ENCODE data around the gene SNAP29.
"Not testable (repeated sequence)": the region's sequence is repeated elsewhere in the genome, so short reads cannot be mapped to it uniquely, and the experiment has no call there.

The SNAP29 gene

DNA sequence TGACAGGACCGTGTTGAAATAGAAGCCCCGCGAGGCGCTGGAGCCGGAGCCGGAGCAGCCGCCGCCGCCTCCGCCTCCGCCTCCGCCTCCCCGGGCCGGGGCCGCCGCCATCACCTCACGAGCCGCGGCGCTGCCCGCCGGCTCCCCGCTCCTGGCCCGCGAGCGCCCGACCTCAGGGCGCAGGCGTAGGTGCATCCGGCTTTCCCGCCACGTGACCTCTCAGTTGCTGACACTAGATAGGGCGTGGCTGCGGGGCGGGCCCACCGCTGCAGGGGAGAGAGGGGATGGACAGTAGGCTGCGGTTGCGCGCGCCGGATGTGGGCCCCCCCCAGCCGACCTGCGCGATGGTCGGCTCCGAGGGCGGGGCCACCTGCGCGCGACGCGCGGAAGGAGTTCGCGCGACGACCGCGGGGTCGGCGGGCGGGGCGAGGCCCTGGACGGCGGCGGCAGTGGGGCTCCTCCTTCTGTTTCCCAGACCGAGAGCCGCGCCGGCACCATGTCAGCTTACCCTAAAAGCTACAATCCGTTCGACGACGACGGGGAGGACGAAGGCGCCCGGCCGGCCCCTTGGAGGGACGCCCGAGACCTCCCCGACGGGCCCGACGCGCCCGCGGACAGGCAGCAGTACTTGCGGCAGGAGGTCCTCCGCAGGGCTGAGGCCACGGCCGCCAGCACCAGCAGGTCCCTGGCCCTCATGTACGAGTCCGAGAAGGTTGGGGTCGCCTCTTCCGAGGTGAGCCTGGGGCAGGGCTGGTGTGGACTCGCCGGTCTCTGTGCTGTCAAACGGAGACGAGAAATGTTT is at the start of gene SNAP29, which contains the start of gene PI4KA:
SNAP29 (plus strand) TSS at position 393 of the 802 bp plus-strand sequence; CDS start at position 497, 104 bp downstream.
PI4KA (minus strand) TSS at position 197 of the 802 bp plus-strand sequence; CDS start at position 111, 86 bp downstream.
- DNase-seq (ENCODE audit: low spot score), result peak; percentile 100

DNA sequence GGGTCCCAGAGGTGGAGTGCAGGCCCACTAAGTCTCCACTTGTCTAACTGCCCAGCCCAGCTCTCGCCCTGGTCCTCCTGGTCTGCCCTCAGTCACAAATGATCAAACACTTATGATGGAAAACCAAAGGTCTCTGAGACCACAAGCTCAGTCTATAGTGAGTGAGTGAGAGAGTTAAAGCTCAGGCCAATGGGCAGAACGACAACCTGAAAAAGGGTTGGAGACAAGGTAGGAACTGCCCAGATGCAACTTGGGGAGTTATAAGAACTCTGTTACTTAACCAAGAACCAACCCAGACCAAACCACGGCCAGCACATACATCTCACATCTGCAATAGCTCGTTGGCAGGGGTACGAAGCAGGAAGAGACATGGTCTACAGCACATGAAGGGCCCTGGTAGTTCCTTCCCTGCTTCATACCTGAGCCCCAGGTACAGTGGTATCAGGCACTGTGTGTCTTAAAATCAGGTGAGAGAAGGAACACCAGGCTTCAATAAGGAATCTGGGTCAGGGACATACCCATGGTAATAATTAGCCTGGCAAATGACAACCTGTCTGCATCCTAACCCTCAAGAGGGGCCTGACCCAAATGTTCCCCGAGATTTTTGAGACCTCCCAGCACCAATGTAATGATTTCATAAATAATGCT is 49.1 kb upstream of the SNAP29 start:
- no peak for DNase-seq (ENCODE audit: low spot score)

DNA sequence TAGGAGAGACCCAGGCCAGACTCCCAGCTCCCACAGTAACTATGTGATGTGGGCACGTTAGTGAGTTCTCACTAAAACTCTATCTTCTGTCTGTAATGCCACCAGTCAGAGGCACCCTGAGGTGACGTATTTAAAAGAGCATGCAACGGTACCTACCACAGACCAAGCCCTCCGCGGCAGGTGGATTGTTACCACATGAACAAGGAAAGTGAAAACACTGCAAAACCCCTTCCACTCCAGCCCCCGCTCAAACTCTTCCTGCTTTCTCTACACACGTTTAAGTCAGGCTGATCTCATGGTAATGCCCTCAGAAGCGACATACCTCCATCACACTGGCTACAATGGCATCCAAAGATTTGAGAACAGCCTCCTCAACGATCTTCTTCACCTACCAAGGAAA is 48.2 kb upstream of the SNAP29 start:
- DNase-seq (ENCODE audit: low spot score), result no peak

DNA sequence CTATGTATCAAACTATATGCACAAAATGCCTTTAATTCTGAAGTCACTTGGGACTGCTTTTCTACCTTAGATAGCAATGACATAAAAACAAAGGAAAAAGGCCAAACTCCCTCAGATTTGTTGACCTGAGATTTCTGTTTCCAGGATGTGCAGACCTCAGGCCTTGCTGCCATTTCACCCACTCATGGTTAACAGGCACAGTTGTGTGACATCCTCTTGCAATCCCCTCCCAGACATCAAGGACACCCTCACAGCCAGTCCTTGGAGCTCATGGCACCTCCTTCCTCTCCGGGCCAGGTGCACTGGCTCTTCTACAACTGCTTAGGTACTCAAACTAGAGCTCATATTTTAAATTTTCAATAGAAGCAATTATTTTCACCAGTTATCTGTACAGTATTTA is 47.6 kb upstream of the SNAP29 start:
- DNase-seq (ENCODE audit: low spot score), result no peak

DNA sequence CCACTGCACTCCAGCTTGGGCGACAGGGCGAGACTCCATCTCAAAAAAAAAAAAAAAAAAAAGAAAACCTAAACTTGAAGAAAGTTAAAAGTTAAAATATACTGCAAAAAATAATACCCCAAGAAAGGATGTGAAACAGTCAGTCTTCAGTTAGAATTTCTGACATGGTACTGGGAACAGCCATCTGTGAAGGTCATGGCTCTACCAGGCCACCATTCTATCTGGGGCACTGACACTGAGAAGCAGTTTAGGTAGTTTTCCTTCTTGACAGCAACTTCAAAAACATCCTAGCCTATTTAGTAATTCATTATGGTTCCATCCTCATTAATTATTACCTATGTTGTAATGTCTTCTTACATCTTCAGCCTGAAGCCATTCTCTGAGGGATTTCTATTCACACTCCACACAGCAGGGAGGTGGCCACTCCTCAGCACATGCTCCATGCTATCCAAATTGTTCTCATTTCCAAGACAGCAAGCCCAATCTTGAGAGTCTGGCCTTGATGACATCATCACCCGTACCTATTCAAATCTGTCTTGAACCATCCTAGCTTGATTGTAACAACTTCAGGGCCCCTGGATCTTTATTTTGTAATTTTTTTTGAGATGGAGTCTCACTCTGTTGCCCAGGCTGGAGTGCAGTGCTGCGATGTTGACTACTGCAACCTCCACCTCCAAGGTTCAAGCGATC is 46.7 kb upstream of the SNAP29 start:
- DNase-seq (ENCODE audit: low spot score), result no peak

DNA sequence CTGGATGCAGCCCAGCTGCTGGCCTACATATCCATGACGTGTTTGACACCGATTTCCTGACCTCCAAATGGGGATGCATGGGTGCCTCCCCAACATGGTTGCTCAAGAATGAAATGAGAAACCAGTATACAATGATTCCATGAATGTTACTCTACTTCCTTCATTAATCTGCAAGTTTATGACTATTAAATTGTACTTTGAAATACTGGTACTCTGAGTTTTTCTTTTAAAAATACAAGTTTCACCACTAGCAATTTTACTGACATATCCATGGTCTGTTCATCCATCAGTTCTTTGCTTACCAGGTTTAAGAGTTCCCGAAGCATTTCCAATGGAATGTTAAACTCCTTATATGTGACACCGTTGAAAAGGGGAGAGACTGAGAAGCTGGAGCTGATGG is 45.8 kb upstream of the SNAP29 start:
- DNase-seq (ENCODE audit: low spot score), result no peak

DNA sequence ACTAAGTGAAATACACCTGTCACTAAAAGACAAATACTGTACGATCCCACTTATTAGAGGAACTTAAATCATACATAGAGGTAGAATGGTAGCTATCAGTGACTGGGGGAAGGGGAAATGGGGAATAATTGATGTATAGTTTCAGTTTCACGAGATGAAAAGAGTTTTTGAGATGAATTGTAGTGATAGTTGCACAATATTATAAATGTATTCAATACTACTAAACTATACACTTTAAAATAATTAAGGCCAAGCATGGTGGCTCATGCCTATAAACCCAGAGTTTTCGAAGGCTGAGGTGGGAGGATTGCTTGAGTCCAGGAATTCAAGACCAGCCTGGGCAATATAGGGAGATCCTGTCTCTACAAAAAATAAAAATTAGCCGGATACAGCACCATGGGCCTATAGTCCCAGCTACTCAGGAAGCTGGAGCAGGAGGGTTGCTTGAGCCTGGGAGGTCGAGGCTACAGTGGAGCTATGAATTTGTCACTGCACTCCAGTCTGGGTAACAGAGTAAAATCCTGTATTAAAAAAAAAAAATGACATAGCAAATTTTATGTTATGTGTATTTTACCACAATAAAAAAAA is 44.5 kb upstream of the SNAP29 start:
- DNase-seq (ENCODE audit: low spot score), result no peak

DNA sequence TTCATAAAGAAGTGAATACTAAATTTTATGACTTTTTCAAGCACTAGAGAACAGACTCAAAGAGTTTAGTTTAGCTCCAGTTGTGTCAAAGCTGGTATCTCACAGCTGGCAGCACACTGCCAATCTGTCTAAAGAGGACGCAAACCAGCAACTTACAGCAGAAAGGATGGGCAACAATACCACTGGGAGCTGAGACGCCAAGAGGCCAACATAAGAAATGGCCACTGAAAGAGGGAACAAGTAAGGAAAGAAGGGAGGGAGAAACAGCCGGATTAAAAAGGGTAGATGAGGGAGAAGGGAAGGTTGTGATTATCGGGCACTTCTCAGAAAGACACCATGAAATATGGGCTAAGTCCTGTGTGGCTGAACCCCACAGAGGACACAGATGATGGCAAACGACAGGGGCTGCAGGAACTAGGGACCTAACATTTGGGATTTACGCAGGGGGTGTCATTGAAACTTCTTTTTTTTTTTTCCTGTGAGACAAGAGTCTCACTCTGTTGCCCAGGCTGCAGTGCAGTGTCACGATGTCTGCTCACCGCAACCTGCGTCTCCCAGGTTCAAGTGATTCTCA is 43.2 kb upstream of the SNAP29 start:
- no peak for DNase-seq (ENCODE audit: low spot score)

DNA sequence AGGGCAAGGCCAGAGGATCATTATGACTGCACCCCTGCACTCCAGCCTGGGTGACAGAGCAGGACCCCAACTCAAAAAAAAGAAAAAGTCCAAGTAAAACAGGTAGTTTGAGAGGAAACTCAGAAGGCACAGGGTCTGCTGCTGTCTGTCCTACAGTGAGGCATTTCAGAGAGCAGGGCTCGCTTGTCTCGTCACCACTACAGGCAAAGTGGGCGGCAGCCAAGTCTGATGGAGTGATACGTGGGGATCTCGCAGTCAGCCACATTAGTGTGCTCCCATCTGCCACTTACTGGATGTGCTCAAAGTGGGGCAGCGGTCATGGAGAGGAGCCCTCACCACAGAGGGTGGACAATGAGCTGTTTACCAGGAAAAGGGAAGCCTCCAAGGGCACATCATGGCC is 42.2 kb upstream of the SNAP29 start:
- DNase-seq (ENCODE audit: low spot score), result no peak

DNA sequence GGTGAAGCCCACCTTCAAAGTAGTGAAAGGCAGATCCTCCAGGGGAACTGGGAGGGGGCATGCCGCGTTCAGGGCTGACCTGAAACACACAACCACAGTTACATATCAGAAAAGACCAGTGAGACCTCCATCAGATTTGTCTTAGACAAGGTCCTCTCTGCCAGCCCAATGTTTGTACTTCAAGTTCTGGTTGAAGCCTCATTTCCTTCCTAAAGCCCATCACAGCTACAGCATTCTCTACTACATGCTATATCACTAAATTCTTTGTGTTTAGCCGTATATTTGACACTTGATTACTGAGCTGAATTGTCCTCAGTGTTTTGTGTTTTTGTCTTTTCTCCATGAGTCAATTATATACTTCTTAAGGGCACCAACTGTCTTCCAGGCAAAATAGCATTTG is 40.3 kb upstream of the SNAP29 start:
- no peak for DNase-seq (ENCODE audit: low spot score)

DNA sequence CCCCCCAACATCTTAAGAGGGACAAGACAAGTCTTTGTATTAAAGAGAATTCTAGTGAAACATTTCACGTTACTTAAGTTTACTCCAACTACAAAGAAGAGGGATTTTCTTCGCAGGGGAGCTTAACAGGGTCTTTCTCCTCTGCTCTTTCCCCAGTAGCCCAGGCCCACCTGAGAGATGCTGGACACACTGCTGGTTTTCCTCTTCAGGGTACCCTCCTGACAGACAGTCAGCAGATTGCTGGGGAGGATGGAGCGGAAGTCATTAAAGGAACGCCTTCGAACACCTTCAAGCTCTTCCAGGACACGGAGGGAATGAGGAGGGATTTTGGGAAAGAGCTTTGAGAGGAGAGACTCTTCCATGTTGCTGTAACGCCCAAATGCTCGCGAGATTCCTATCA is 39.3 kb upstream of the SNAP29 start:
- DNase-seq (ENCODE audit: low spot score), result no peak

DNA sequence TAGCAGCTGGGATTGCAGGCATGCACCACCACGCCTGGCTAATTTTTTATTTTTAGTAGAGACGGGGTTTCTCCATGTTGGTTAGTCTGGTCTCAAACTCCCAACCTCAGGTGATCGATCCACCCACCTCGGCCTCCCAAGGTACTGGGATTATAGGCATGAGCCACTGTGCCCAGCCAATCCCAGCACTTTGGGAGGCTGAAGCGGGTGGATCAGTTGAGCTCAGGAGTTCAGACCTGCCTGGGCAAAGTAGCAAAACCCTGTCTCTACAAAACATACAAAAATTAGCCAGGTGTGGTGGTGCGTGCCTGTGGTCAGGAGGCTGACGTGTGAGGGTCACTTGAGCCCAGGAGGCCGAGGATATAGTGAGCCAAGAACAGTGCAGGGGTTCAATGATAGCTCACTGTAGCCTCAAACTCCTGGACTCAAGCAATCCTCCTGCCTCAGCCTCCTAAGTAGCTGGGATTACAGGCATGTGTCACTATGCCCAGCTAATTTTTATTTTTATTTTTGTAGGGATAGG is 37.0 kb upstream of the SNAP29 start:
- not testable (repeated sequence) for DNase-seq (ENCODE audit: low spot score)

DNA sequence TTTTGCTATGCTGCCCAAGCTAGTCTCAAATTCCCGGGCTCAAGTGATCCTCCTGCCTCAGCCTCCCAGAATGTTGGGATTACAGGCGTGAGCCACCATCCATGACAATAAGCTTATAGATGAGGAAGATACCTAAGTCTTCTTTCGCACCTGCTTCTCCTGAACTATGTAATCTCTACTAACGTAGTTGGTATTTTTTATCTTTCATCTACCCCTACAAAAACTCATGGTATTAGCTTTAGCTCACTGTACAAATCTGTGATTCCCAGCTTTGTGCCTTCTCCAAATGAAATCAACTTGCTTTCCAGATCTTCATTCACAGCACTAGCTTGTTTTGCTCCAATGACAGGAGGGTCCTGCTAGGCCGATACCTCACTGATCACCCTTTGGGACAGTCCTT is 36.6 kb upstream of the SNAP29 start:
- no peak for DNase-seq (ENCODE audit: low spot score)

DNA sequence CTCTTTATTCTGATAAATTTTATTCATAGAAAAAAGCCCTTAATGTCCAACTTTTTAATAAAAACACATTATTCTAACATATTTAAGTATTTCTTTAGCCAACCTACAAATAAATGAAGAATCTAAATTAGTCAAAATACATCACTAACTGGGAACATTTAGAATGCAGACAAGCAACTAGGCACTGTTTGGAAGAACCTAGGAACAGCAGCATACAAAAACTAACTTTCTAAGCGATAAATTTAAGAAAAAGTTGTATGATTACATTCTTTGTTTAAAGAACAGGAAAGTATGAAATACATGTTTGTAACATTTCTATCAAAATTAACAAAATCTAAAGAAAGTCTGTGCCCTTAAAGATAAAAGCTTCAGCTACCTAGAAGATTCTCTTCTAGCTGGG is 35.5 kb upstream of the SNAP29 start:
- no peak for DNase-seq (ENCODE audit: low spot score)

DNA sequence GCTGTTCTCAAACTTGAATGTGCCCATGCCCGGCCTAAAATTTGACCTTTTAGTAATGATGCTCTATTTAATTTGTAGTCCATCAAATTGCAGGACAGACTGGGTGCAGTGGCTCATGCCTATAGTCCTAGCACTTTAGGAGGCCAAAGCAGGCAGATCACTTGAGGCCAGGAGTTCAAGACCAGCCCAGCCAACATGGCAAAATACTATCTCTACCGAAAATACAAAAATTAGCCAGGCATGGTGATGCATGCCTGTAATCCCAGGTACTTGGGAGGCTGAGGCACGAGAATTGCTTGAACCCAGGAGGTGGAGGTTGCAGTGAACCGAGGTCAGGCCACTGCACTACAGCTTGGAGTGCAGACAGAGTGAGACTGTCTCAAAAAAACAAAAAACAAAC is 33.6 kb upstream of the SNAP29 start:
- not testable (repeated sequence) for DNase-seq (ENCODE audit: low spot score)

DNA sequence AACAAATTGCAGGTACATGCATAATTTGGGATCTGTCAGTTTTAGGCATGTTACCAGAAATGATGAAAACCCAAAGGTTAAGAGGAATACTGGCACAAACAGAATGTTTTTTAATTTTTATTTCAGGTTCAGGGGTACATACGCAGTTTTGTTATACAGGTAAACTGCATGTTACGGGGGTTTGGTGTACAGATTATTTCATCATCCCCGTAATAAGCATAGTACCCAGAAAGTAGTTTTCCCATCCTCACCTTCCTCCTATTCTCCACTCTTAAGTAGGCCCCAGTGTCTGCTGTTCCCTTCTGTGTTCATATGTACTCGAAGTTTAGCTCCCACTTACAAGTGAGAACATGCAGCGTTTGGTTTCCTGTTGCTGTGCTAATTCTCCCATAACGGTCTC is 33.2 kb upstream of the SNAP29 start:
- DNase-seq (ENCODE audit: low spot score), result no peak

DNA sequence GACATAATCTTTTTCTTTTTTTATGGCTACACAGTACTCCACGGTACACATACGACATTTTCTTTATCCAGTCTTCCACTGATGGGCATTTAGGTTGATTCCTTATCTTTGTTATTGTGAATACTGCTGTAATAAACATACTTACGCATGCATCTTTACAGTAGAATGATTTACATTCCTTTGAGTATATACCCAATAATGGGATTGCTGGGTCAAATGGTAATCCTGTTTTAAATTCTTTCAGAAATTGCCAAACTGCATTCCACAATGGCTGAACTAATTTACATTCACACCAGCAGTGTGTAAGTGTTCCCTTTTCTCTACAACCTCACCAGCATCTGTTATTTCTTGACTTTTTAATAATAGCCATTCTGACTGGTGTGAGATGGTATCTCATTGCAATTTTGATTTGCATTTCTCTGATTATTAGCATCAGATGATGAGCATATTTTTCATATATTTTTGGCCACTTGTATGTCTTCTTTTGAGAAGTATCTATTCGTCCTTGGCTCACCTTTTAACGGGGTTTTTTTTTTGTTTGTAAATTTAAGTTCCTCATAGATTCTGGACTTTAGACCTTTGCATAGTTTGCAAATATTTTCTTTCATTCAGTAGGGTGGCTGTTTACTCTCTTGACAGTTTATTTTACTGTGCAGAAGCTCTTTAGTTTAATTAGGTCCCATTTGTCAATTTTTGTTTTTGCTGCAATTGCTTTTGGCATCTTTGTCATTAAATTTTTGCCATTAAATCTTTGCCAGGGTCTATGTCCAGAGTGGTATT is 32.2 kb upstream of the SNAP29 start:
- not testable (repeated sequence) for DNase-seq (ENCODE audit: low spot score)

DNA sequence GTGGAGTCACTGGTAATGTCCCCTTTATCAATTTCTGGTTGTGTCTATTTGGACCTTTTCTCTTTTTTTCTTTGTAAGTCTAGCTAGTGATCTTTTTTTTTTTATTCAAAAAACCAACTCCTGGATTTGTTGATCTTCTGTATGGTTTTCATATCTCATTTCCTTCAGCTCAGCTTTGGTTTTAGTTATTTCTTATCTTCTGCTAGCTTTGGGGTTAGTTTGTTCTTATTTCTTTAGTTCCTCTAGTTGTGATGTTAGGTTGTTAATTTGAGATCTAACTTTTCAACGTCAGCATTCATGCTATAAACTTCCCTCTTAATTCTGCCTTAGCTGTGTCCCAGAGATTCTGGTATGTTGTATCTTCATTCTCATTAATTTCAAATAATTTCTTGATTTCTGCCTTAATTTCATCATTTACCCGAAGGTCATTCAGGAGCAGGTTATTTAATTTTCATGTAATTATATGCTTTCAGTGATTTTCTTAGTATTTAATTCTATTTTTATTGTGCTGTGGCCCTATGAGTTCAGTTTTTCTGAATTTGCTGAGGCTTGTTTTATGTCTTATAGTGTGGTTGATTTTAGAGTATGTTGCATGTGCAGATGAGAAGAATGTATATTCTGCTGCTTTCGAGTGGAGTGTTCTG is 29.2 kb upstream of the SNAP29 start:
- no peak for DNase-seq (ENCODE audit: low spot score)

DNA sequence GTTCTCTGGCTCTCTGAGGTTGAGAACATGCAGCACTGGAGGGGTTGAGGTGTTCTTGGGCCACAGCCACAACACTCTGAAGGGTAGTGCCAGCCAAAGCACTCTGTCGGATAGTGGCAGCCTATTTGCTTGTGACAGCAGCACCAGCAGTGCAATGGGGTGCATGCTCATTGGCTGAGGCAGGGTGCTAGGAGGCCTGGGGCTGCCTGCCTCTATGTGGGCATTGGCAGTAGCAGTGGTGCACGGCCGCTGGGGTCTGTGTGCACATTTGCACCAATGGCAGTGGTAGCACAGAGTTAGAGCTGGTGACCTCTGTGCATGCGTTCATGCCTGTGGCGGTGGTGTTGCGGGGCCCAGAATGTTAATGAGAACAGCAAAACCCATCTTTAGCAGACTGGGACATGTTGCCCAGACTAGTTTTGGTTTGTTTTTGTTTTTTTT is 25.6 kb upstream of the SNAP29 start:
- no peak for DNase-seq (ENCODE audit: low spot score)

DNA sequence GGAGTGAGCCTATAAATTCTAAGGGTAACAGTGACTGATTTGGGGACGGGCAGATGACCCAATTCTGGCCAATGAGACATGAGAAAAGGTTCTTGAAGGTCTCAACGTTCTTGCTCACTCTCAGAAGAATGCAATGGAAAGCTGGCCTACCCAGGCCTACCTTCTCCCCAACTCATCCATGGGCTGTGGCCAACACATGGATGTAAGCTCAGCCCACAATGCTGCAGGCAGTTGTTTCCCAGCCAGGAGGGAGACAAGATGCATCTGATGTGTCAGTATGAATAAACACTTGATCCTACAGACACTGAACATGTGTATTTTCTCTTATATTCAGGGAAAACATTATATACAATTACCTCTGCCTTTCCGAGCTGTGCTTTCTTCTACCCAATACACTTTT is 24.6 kb upstream of the SNAP29 start:
- no peak for DNase-seq (ENCODE audit: low spot score)

DNA sequence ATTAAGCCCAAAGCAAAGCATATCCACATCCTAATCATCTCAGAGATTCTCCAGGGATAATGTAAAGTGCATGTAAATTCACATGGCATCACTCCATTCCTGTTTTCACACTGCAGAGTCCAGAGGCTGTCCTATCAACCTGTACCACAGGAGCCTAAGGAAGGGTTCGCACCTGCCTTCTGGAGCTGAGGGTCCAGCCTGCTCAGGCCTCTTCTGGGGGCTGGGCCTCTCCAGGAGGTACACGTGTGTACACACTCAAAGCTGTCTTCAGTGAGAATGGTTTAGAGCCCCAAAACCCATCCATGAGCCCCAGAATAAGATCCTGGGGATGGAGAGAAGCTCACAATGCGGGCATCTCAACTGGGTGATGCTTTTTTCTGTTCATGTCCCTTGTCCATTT is 24.1 kb upstream of the SNAP29 start:
- no peak for DNase-seq (ENCODE audit: low spot score)
